CD4-positive, alpha-beta T cell treated with Interferon gamma for 1 hour (primary cell): ENCODE results near the gene FGD2.

Experiments used
- DNase-seq: peaks from one replicate; pipeline ENCODE4 v3.0.0-alpha.2; 2020

The FGD2 gene

DNA sequence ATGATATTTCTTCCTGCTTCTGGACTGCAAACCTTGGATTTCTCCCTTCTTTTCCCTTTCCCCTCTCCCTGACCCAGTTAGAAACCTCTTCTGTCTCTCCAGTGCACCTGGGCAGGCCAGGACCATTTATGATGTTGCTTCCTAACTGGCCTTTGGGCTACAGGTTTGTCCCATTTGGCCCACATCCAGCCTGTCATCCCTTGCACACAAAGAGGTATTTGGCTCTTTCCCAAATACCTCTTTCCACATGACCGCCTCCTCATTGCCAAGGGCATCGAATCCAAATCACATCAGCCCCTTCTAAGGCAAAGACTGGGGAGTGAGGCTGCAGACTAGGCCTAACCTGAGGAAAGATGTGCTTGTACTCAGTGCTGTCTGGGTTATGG, 13.6 kb downstream of the FGD2 start:
- no peak for DNase-seq

DNA sequence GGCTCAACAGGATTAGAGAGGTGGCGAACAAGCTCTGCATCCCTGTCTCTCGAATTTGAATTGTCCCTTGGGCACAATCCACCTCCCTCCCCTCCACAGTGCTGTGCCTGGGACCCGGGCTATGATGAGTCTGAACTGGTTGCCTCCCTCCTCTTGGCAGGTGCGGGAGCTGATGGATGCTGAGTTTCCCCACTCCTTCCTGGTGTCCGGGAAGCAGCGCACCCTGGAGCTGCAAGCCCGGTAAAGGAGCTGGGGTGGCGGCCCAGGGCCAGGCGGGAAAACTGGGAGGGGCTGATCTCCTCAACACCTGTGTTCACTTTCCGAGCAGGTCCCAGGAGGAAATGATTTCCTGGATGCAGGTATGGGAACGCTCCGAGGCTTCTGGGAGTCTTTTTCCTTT, 14.9 kb downstream of the FGD2 start:
- no peak for DNase-seq

DNA sequence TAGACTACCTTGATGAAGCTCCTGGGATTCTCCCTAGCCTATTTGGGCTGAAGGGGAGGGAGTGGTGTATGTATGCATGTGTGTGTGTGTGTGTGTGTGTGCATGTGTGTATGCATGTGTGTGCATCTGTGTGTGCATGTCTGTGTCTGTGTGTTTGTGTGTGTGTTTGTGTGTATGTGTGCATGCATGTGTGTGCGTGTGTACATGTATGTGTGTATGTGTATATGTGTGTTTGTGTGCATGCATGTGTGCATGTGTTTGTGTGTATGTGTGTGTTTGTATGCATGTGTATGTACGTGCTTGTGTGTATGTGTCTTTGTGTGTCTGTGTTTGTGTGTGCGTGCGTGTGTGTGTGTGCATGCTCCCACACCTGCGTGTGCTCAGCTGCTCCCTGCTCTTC, 15.4 kb downstream of the FGD2 start:
- no peak for DNase-seq

DNA sequence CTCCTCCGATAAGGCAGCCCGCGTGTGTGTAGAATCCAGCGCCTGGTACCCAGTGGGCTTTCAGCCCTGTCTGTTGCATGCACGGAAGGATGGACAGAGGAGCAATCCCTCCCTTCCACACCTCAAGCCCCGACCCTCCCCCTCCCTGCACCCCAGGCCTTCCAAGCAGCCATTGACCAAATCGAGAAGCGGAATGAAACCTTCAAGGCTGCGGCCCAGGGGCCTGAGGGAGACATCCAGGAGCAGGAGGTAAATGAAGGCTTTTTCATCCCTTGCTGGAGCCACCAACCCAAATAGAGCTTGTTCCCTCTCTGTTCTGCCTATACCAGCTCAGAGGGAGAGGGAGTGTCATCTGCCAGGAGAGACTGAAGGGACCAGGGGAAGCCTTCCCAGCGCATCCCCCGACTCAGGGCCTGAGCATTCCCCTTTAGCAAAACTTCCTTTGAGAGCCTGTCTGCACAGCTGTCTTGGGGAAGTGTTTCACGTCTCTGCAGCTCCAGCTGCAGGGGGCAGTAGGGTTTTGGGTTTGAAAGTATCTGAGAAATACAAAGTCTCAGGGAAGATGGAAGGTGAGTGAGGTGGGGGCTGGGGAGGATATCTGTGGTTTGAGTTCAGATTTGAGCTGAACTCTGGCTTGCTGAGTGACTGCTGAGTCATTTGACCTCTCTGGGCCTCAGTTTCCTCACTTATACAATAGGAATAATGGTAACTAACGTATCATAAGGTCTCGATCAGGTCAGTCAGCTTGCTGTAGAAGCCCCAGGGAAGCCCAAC, 16.1 kb downstream of the FGD2 start:
- peak; percentile 65 for DNase-seq

DNA sequence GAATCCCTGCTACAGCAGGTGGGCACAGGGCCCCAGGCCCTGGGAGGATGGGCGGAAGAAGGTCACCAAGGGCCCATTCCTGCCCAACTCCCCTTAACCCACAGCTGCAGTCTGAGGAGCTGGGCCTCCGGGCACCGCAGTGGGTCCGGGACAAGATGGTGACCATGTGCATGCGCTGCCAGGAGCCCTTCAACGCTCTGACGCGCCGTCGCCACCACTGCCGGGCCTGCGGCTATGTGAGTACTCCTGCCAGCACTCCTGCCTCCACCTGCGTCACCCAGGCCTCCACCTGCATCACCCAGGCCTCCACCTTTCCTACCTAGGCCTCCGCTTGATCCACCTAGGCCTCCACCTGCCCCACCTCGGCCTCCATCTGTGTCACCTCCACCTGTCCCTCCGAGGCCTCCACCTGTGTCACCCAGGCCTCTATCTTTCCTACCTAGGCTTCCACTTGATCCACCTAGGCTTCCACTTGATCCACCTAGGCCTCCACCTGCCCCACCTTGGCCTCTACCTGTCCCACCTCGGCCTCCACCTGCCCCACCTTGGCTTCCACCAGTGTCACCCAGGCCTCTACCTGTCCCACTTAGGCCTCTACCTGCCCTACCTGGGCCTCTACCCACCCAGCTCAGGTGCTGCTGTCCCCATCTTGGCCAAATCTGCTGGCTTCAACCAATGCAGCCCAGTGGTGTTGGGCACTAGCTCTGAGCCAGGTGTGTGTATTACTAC, 16.8 kb downstream of the FGD2 start:
- DNase-seq = no peak

DNA sequence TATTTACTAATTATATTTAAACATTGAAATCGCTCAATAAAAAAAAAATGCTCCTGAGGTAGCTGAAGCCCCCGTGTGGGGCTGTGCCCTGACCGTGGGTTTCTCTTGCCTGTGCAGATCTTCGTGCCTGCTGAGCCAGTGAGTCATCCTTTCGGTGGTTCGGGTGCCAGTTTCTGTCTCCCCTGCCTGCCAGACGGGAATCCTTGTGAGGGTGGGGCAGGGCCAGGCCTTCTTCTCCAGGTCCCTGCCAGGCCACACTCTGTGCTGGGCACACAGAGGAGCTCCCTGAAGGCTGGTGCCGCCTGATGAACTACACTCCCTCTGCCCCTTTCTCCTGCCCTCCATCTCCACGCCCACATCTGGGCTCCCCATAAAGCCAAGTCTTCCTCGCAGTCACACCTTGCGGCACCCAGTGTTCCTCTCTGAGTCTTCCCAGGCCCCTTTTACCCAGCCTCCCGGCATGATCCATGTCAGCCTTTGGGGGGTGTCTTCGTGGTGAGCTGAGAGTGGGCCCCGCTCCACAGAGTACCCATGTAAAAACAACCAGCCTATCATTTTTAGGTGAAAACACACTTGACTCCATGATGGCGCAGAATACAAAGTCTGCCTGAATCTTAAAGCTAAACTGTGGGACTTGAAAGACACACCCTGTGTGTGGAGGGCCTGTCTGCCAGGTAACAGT, 19.3 kb downstream of the FGD2 start:
- no peak for DNase-seq

DNA sequence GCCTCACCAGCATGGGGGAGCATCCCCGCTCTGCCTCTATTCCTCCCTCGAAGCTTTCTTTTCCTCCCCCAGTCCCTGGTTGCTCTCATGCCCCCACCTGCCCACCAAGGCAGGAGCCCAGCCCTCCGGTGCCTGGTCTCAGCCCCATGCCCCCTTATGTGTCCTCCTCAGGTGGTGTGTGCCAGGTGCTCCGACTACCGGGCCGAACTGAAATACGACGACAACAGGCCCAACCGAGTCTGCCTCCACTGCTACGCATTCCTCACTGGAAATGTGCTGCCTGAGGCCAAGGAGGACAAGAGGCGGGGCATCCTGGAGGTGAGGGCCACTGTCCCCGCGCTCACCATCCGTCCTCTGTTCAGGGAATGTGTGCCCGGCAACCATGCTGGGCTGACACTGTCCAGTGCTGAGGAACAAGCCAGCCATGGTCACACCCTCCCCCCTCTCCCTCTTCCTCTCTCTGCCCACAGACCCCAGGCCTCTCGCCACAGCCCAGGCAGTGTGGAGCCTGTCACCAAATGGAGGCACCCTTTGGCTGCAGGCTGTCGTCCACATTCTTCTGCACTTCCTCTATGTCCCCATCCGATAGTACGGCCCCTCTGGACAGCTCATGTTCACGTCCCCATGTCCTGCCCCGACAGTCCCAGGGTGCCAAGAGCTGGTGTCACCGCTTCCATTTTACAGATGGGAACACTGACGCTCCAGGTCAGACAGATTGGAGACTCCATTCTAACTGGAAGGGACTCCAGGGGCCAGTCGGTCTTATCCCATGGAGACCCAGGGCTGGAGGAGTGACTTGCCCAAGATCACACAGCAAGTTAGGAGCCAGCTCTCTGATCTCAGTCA, 20.4 kb downstream of the FGD2 start:
- DNase-seq = no peak

DNA sequence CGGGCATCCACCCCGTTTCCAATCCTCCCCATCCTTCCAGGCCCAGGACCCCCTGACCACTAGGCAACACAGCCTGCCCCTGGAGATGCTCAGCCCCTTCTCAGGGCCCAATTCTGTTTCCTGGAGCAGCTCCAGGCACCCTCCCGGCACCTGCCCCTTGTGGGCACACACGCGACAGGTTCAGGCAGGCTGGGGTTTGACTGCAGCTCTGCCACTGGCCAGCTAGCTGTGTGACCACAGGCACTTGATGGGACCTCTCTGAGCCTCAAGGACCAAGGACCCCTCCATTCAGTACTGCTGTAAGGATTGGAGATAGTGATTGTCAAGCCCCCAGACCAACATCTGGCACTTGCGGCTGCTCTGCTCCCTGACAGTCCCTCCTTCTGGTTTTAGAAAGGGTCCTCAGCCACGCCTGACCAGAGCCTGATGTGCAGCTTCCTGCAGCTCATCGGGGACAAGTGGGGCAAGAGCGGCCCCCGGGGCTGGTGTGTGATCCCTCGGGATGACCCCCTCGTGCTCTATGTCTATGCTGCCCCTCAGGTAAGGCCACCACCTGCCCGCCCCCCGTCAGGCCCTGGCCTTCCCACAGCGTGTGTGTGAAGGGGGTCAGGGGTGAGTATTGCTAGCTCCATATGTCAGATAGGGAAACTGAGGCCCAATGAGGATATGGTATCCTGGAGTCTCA, 21.7 kb downstream of the FGD2 start:
- DNase-seq = no peak

DNA sequence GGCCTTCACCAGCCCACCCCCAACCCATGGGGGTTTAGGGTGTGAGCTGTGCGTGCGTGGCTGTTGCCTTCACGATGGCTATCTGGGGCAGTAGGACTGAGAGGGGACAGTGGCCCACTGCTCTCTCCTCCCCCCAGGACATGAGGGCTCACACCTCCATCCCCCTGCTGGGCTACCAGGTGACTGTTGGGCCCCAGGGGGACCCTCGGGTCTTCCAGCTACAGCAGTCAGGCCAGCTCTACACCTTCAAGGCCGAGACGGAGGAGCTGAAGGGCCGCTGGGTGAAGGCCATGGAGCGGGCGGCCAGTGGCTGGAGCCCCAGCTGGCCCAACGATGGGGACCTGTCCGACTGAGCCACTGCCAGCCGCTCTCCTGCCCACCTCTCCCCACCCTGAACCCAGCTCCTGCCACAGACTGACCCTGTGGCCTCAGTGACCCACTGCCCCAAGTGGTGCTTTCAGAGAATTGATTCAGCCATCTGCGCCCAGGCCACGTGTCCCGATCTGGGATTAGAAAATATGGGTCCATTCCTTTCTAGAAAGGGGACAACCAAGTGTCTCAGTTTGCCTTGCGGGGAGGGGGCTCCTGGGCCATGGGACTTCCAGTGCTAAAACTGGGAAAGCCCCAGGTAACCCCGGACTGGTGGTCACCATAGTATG, 22.5 kb downstream of the FGD2 start:
- DNase-seq = no peak

DNA sequence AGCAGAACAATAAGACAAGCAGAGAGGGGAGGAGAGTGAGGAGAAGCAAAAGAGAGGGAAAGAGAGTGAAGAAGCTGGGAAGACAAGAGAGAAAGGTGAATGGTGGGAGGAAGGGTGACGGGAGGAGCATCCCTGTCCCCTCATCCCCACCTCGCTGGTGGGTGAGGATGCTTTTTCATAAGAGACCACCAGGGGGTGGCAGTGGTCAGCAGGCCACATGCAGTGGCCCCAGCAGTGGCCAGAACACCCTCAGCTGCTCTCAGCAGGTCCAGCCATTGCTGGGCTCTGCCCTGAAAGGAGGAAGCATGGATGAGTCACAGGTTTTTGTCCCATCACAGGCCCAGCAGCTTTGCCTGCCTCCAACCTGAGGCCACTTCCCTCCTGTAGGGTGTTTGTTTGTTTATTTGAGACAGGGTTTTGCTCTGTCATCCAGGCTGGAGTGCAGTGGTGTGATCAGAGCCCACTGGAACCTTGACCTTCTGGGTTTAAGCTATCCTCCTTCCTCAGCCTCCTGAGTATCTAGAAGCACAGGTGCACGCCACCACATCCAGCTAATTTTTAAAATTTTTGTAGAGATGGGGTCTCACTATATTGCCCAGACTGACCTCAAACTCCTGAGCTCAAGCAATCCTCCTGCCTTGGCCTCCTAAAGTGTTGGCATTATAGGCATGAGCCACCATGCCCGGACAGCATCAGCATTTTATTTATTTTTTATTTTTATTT, 24.0 kb downstream of the FGD2 start:
- peak; percentile 84 for DNase-seq

DNA sequence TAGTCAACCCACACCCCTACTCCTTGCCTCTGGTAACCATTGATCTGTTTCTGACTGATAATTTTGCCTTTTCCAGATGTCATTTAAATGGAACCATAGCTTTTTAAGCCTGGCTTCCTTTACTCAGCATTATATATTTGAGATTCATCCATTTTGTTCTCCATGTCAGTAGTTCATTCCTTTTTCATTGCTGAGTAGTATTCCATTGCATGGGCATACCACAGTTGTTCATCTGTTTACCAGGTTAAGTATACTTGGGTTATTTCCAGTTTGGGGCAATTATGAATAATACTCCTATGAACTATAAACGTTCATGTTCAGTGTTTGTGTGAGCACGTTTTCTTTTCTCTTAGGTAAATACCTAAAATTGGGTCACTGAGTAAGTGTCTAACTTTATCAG, 25.1 kb downstream of the FGD2 start:
- DNase-seq = no peak

DNA sequence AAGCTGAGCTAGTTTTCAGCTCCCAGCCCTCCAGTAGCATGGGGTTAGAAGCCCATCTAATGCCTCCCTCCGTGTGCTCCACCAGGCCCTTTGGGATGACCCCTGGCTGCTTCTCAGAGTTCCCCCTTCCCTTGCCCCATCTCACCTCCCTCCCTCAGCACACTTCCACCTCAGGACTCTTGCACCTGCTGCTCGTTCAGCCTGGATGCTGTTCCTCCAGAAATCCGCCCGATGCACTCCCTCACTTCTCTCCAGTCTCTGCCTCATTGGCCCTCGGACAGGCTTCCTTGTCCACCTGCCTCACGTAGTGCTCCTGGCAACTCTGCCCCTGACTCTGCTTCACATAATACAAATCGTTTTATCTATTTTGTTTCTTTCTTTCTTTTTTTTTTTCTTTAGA, 26.8 kb downstream of the FGD2 start:
- DNase-seq = no peak

DNA sequence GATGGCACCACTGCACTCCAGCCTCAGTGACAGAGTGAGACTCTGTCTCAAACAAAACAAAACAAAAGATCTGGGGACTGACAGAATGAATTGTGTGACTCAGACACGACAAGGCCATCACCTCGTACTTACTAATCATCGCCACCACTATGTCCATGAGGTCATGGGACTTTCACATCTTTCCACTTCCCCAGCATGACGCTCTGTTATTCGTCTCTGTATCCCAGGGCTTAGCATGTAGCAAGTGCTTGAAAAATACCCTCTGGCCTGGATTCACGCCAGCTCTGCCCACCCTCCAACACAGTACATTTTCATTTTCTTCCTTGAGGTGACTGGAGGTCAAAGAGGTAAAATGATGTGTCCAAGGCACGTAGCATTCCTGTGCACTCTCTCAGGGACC, 27.8 kb downstream of the FGD2 start:
- DNase-seq = peak; percentile 40

DNA sequence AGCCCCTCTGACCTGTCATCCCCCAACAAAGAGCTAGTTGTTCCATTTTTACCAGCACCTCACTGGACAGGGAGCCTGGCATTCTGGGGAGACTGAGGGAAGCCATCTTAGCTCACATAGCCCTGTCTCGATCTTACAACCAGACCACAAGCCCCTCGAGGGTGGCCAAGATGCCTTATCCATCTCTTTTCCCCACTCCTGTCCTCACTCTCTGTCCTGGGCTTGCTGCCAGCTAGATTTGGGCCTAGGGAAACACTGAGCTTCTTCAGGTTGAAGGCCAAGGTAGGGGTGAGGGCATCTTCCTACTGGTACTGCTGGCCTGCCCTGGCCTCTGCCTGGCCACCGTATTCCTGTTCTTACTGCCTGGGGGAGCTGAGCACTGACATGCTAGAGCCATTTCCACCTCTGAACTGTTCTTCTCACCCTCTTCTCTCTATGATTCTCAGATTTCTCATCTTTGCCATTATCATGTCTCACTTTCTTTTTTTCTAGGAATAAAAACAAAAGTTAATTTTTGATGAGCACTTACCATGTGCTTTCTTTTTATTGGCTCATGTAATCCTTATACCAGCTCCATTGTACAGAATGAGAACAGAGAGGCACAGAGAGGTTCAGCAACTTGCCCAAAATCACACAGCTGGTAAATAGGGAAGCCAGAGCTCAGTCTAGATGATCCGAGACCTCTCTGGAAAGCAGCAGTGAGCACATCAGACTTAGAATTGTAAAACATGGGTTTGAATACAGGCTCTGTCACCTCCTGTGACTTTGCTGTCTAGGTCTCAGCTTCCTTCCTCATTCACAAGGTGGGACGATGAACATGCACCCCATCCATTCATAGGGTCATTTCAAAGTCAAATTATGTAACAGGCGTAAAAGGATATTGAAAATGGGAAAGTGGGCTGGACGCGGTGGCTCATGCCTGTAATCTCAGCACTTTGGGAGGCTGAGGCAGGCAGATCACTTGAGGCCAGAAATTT, 28.7 kb downstream of the FGD2 start:
- DNase-seq = no peak

DNA sequence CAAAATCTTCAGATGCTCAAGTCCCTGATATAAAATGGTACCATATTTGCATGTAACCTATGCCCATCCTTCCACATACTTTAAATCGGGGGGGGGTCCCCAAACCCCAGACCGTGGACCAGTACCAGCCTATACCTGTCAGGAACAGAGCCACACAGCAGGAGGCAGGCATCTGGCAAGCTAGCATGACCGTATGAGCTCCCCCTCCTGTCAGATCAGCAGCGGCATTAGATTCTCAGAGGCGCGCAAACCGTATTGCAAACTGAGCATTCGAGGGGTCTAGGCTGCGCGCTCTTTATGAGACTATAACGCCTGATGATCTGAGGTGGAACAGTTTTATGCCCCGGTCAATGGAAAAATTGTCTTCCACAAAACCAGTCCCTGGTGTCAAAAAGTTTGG, 30.7 kb downstream of the FGD2 start:
- no peak for DNase-seq

DNA sequence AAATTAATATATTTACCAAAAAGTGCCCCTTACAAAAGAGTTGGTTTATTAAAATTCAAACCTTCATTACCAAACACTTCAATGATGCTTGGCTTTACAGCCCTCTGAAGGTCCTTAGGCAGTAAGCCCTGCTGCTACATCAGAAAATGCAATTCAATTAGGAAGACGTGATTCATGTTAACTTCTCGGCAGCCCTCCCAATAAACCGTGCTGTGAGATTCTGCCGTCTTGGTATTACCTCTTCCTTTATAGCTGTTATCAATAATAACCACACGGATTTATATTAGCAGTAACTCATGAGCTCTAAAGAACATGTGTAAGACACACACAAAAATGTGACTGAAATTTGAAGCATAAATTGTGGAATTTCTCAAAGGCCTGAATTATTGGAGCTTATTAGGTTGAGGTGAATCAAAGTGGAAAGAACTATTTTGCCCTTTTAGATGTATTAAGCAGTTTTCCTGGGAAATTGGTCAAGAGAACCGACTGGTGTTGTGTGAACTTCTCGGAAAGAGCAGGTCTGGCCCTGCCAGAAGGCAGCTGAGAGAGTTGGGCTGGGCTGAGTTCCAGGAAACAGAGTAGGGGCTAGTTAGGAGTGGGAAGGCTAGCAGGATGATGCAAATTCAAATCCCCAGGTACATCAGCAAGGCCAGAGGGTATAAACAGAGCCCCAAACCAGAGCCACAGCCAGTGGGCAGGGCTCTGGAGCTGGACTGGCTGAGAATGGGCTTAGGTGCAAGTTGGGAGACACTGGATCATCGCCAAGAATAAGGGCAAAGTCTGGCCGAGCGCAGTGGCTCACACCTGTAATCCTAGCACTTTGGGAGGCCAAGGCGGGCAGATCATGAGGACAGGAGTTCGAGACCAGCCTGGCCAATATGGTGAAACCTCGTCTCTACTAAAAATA, 33.1 kb downstream of the FGD2 start:
- no peak for DNase-seq

DNA sequence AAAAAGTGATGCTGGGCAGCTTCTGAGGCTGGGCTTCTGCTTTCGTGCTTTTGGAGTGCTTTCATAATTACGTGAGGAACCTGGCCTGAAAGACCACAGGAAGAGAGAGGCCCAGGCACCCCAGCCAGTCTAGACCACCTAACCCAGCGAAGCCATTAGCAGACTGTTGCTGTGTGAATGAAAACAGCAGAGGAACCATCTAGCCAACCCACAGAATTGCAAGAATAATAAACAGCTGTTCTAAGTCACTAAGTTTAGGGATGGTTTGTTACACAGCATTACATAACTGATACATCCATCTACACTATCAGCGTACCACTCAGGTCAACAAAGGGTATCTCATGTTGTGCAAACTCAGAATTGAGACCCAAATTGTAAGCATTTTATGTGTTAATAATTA, 34.5 kb downstream of the FGD2 start:
- DNase-seq = no peak

DNA sequence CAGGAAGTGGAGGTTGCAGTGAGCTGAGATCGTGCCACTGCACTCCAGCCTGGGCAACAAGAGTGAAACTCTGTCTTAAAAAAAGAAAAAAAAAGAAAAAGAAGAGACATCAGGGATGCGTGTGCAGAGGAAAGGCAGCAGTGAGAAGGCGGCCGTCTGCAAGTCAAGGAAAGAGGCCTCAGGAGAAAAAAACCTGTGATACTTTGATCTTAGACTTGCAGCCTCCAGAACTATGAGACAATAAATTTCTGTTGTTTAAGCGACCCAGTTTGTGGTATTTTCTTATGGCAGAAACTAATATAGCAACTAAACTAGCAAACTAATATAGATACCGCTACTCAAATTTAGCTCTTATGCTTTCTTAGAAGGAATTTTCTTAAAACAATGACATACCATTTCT, 36.1 kb downstream of the FGD2 start:
- DNase-seq = no peak

DNA sequence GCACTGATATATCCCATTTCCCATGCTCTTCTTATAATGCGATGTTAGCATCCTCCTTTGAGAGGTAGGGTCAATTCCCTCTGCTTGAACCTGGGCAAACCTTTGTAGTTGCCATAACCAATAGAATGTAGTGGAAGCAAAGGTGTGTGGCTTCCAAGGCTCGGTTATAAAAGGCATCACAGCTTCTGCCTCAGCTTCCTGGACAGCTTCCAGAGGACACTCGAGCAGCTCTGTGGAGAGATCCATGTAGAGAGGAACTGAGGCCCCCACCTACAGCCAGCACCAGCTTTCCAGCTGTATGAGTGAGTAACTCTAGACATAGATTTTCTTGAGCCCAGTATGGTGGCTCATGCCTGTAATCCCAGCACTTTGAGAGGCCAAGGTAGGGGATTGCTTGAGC, 36.7 kb downstream of the FGD2 start:
- no peak for DNase-seq
